ENCODE results near the gene PKNOX1. TPM values are rescaled to one million over a fixed set of nuclear protein-coding genes. Genes with fewer than 3 reads are reported as not detected.
A peak's percentile ranks its signal among the peaks of the same experiment; 100 is the strongest.

Gene PKNOX1
- total and polyA plus RNA-seq, 9 of the 15 experiments (the other 6 are each of a cell fraction or from before 2014, with no cell fraction given) = 8.8 to 25.9 (median 13.2) TPM

- 0 out of 2 replicates have a peak, but pooled peaks have one; percentile 53 for TF ChIP-seq FOXO4 (CRISPR knock-in tag; IDR thresholded peaks at IDR 0.05)
- 0 out of 2 replicates have a peak, but pooled peaks have one; percentile 38 for TF ChIP-seq PHB (CRISPR knock-in tag; IDR thresholded peaks at IDR 0.05)
- TF ChIP-seq SREBF1 (IDR thresholded peaks at IDR 0.05; ENCODE audit: borderline replicate concordance, low read depth, low read length) = 0 out of 2 replicates have a peak, but pooled peaks have one; percentile 33
- TF ChIP-seq L3MBTL2 (IDR thresholded peaks at IDR 0.05) = peak; percentile 58; the same call in 1 of the 2 replicates
- TF ChIP-seq GABPB1 (CRISPR knock-in tag; IDR thresholded peaks at IDR 0.05) = no peak
- TF ChIP-seq ZNF24 (IDR thresholded peaks at IDR 0.05) = no peak
- TF ChIP-seq, protein P1, sequence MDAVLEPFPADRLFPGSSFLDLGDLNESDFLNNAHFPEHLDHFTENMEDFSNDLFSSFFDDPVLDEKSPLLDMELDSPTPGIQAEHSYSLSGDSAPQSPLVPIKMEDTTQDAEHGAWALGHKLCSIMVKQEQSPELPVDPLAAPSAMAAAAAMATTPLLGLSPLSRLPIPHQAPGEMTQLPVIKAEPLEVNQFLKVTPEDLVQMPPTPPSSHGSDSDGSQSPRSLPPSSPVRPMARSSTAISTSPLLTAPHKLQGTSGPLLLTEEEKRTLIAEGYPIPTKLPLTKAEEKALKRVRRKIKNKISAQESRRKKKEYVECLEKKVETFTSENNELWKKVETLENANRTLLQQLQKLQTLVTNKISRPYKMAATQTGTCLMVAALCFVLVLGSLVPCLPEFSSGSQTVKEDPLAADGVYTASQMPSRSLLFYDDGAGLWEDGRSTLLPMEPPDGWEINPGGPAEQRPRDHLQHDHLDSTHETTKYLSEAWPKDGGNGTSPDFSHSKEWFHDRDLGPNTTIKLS (IDR thresholded peaks at IDR 0.05; ENCODE audit: borderline replicate concordance, low read depth) = no peak
- TF ChIP-seq ZBTB17 (CRISPR knock-in tag; IDR thresholded peaks at IDR 0.05) = peak; percentile 69; the same call in 1 of the 2 replicates
- TF ChIP-seq ETS2 (tag; IDR thresholded peaks at IDR 0.05; ENCODE audit: borderline replicate concordance, poor library complexity, severe bottlenecking) = no peak
- TF ChIP-seq GTF2A2 (tag; IDR thresholded peaks at IDR 0.05) = peak; percentile 14
- TF ChIP-seq TBL1XR1 (IDR thresholded peaks at IDR 0.05; ENCODE audit: low read length in 2 of 2) = no peak
- TF ChIP-seq SMAD4 (CRISPR knock-in tag; conservative IDR thresholded peaks at IDR 0.05) = 0 out of 2 replicates have a peak, but pooled peaks have one; percentile 7
- TF ChIP-seq ZFPM2 (CRISPR knock-in tag; IDR thresholded peaks at IDR 0.05) = no peak
- 0 out of 2 replicates have a peak, but pooled peaks have one; percentile 37 for TF ChIP-seq PYGO2 (tag; IDR thresholded peaks at IDR 0.05)
- TF ChIP-seq ZBTB7A (IDR thresholded peaks at IDR 0.05; ENCODE audit: borderline replicate concordance, control insufficient read depth, low read depth, low read length) = peak; percentile 26; the same call in 1 of the 2 replicates
- 0 out of 2 replicates have a peak, but pooled peaks have one; percentile 54 for TF ChIP-seq HMGXB4 (CRISPR knock-in tag; IDR thresholded peaks at IDR 0.05)
- TF ChIP-seq CHD4 (IDR thresholded peaks at IDR 0.05; ENCODE audit: insufficient read depth, insufficient replicate concordance, low read depth, low read length, poor library complexity, severe bottlenecking) = no peak
- TF ChIP-seq ZNF57 (CRISPR knock-in tag; IDR thresholded peaks at IDR 0.05) = no peak
- TF ChIP-seq MECOM (CRISPR knock-in tag; IDR thresholded peaks at IDR 0.05) = no peak
- TF ChIP-seq RBFOX2 (IDR thresholded peaks at IDR 0.05; ENCODE audit: low read depth, low read length) = peak; percentile 56
- TF ChIP-seq ZZZ3 (IDR thresholded peaks at IDR 0.05) = no peak
- TF ChIP-seq ZNF197 (CRISPR knock-in tag; IDR thresholded peaks at IDR 0.05; ENCODE audit: low read depth) = 0 out of 2 replicates have a peak, but pooled peaks have one; percentile 15
- no peak for TF ChIP-seq ILK (tag; IDR thresholded peaks at IDR 0.05; ENCODE audit: borderline replicate concordance, low read depth)
- TF ChIP-seq, protein P2, sequence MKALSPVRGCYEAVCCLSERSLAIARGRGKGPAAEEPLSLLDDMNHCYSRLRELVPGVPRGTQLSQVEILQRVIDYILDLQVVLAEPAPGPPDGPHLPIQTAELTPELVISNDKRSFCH (CRISPR knock-in tag; IDR thresholded peaks at IDR 0.05) = no peak
- TF ChIP-seq, protein P2 (tag; IDR thresholded peaks at IDR 0.05) = peak; percentile 62; the same call in 1 of the 2 replicates
Observed at GRCh38 chr21:42971897-42972275, 2.5 kb upstream of the PKNOX1 start (continued).

Data from K562 (cell line).